ENCODE measurements around the gene CENPT.

The CENPT gene

GRCh38 chr16:67781565-67781921, 66.0 kb downstream of the CENPT start:
- Histone ChIP-seq H3K9ac (no peak overlapping the region), H3K27ac (no peak overlapping the region), H3K36me3 (peaks cover 35 to 78% (median 47%) of the 10 kb centered on the region in 11 experiments)

GRCh38 chr16:67780847-67781564, 66.5 kb downstream of the CENPT start:
- H3K27me3 ChIP-seq, result no peaks in the 10 kb centered on the region
- H3K4me1 ChIP-seq, result peaks cover 0 to 34% (median 9%) of the 10 kb centered on the region in 10 experiments; a peak in 10 of 20 replicates
- H3K4me2 ChIP-seq, result no peak overlapping the region; a peak in 1 of 22 replicates
- H4K20me1 ChIP-seq, result peaks cover 35 to 100% (median 57%) of the 10 kb centered on the region in 11 experiments; a peak in 20 of 22 replicates
- no peak overlapping the region for H3K27ac ChIP-seq
- H3K36me3 ChIP-seq, result peaks cover 30 to 73% (median 46%) of the 10 kb centered on the region in 11 experiments
- TF ChIP-seq Cebpa-rat (IDR thresholded peaks at IDR 0.05), result no peak
- H3K4me3 ChIP-seq, result no peak overlapping the region
- no peak overlapping the region for H3K9ac ChIP-seq
- peaks cover 0 to 16% (median 0%) of the 10 kb centered on the region in 11 experiments; a peak in 2 of 22 replicates for H3K9me3 ChIP-seq (replicated peaks in 1 of 11)

More at GRCh38 chr16:67781565-67781921, 66.0 kb downstream of the CENPT start:
- H3K4me3 ChIP-seq, result no peak overlapping the region
- H3K9me3 ChIP-seq (replicated peaks in 1 of 11), result peaks cover 0 to 16% (median 0%) of the 10 kb centered on the region in 11 experiments; a peak in 2 of 22 replicates
- peaks cover 0 to 34% (median 9%) of the 10 kb centered on the region in 10 experiments; a peak in 10 of 20 replicates for H3K4me1 ChIP-seq
- no peak for TF ChIP-seq Cebpa-rat (IDR thresholded peaks at IDR 0.05)
- 0 out of 22 replicates have a peak overlapping the region, but pooled peaks of 1 of the 11 experiments have one; percentile 1 for H3K4me2 ChIP-seq
- no peaks in the 10 kb centered on the region for H3K27me3 ChIP-seq
- H4K20me1 ChIP-seq, result peaks cover 37 to 100% (median 58%) of the 10 kb centered on the region in 11 experiments; a peak in 20 of 22 replicates

- no peak overlapping the region for H3K27ac ChIP-seq
These were observed 68.1 kb downstream of the CENPT start for GRCh38 chr16:67779256-67780014.

More at GRCh38 chr16:67779256-67780014, 68.1 kb downstream of the CENPT start:
- Histone ChIP-seq H4K20me1 (peaks cover 36 to 100% (median 61%) of the 10 kb centered on the region in 11 experiments; a peak in 20 of 22 replicates), H3K4me2 (0 out of 22 replicates have a peak overlapping the region, but pooled peaks of 1 of the 11 experiments have one; percentile 0), H3K27me3 (no peaks in the 10 kb centered on the region), H3K9ac (no peak overlapping the region), H3K9me3 (replicated peaks in 1 of 11) (peaks cover 0 to 5% (median 0%) of the 10 kb centered on the region in 11 experiments; a peak in 2 of 22 replicates), H3K4me3 (no peak overlapping the region), H3K36me3 (peaks cover 18 to 71% (median 39%) of the 10 kb centered on the region in 11 experiments; a peak in 21 of 22 replicates), H3K4me1 (peaks cover 0 to 37% (median 9%) of the 10 kb centered on the region in 10 experiments; a peak in 11 of 20 replicates)
- TF ChIP-seq Cebpa-rat (IDR thresholded peaks at IDR 0.05), result no peak
